HepG2 (cell line): ENCODE data around the gene CORO1A. TPM values are rescaled to one million over a fixed set of nuclear protein-coding genes. Genes with fewer than 3 reads are reported as not detected.

Experiments
- CC2D1A ChIP-seq: sonication (generic); formaldehyde crosslinking; IDR thresholded peaks from 2 replicates; pipeline ENCODE4 v1.8.1; 2023; ENCODE audit warnings: mild to moderate bottlenecking, missing genetic modification reagents
- CTCF ChIP-seq: sonication (generic); formaldehyde crosslinking; IDR thresholded peaks from 2 replicates; pipeline ENCODE4 v1.5.0; 2020; ENCODE audit warnings: mild to moderate bottlenecking, missing genetic modification reagents, moderate library complexity
- ETV6 ChIP-seq: sonication (generic); formaldehyde crosslinking; conservative IDR thresholded peaks from 2 replicates; pipeline ENCODE4 v1.4.0; 2020; ENCODE audit warnings: missing genetic modification reagents
- FOXO1 ChIP-seq: sonication (generic); formaldehyde crosslinking; IDR thresholded peaks from 2 replicates; pipeline ENCODE4 v1.4.0; 2020; ENCODE audit warnings: missing genetic modification reagents
- GATAD1 ChIP-seq: IDR thresholded peaks from 2 replicates; pipeline ENCODE4 v1.6.1; 2016; ENCODE audit warnings: missing genetic modification reagents, missing compliant biosample characterization
- KLF15 ChIP-seq: sonication (generic); formaldehyde crosslinking; IDR thresholded peaks from 2 replicates; pipeline ENCODE4 v1.8.1; 2023; ENCODE audit warnings: borderline replicate concordance, mild to moderate bottlenecking, inconsistent platforms, missing genetic modification reagents, mixed read lengths
- LBX2 ChIP-seq: sonication (generic); formaldehyde crosslinking; IDR thresholded peaks from 2 replicates; pipeline ENCODE4 v1.5.0; 2020; ENCODE audit warnings: missing genetic modification reagents, mild to moderate bottlenecking, borderline replicate concordance
- MIER3 ChIP-seq: IDR thresholded peaks from 2 replicates; pipeline ENCODE4 v1.6.1; 2016; ENCODE audit warnings: missing compliant biosample characterization, borderline replicate concordance
- MNT ChIP-seq: fragments of 450-650 bp; IDR thresholded peaks from 2 replicates; pipeline ENCODE4 v1.6.1; 2016
- NCOA1 ChIP-seq: sonication (generic); formaldehyde crosslinking; IDR thresholded peaks from 2 replicates; pipeline ENCODE4 v1.9.0; 2021; ENCODE audit warnings: missing genetic modification reagents
- PAWR ChIP-seq: sonication (generic); formaldehyde crosslinking; IDR thresholded peaks from 2 replicates; pipeline ENCODE4 v1.4.0; 2020; ENCODE audit warnings: missing genetic modification reagents, mild to moderate bottlenecking, borderline replicate concordance
- PBX3 ChIP-seq: sonication (generic); formaldehyde crosslinking; IDR thresholded peaks from 2 replicates; pipeline ENCODE4 v1.8.1; 2023; ENCODE audit warnings: missing genetic modification reagents, inconsistent platforms, borderline replicate concordance
- RAD51 ChIP-seq: fragments of 450-650 bp; IDR thresholded peaks from 2 replicates; pipeline ENCODE4 v1.6.1; 2016; ENCODE audit warnings: borderline replicate concordance
- TAF15 ChIP-seq: fragments of 200-400 bp; formaldehyde crosslinking; IDR thresholded peaks from one replicate; pipeline ENCODE4 v1.6.1; 2018; ENCODE audit warnings: mild to moderate bottlenecking, low read depth, low read length; ENCODE audit not compliant: poor library complexity, severe bottlenecking
- TMF1 ChIP-seq: sonication (generic); formaldehyde crosslinking; IDR thresholded peaks from 2 replicates; pipeline ENCODE4 v1.8.1; 2022; ENCODE audit warnings: low read depth, missing genetic modification reagents
- ZBTB3 ChIP-seq: sonication (generic); formaldehyde crosslinking; IDR thresholded peaks from 2 replicates; pipeline ENCODE4 v1.4.0; 2020; ENCODE audit warnings: low read depth, mild to moderate bottlenecking, moderate library complexity, missing genetic modification reagents, borderline replicate concordance
- ZNF10 ChIP-seq: sonication (generic); formaldehyde crosslinking; IDR thresholded peaks from 2 replicates; pipeline ENCODE4 v1.4.0; 2020; ENCODE audit warnings: mild to moderate bottlenecking, low read depth, missing genetic modification reagents, borderline replicate concordance
- ZNF256 ChIP-seq: sonication (generic); formaldehyde crosslinking; conservative IDR thresholded peaks from 2 replicates; pipeline ENCODE4 v1.4.0; 2020; ENCODE audit warnings: missing genetic modification reagents
- ZNF280D ChIP-seq: sonication (generic); formaldehyde crosslinking; IDR thresholded peaks from 2 replicates; pipeline ENCODE4 v1.5.1; 2020; ENCODE audit warnings: mild to moderate bottlenecking, missing genetic modification reagents
- ZNF430 ChIP-seq: sonication (generic); formaldehyde crosslinking; IDR thresholded peaks from 2 replicates; pipeline ENCODE4 v1.9.0; 2021; ENCODE audit warnings: mild to moderate bottlenecking, missing genetic modification reagents
- ZSCAN20 ChIP-seq: sonication (generic); formaldehyde crosslinking; IDR thresholded peaks from 2 replicates; pipeline ENCODE4 v1.4.0; 2020; ENCODE audit warnings: missing genetic modification reagents, mild to moderate bottlenecking, borderline replicate concordance
- polyA plus RNA-seq, 8 experiments: library from polyadenylated mRNA; depleted of rRNA in 3 of 8; stranded (reverse) in 7 of 8; unstranded in 1 of 8; fragments of >200 nt; fragmentation: Illumina TruSeq in 4 of 8; extraction: Trizol in 4 of 8; gene quantifications; 2 replicates each; pipeline versions ENCODE4 v1.2.1 to v1.2.3, GENCODE V29; 2011 to 2016; ENCODE audit warnings: low read depth in 4 of 8, missing spikeins in 1 of 8, mixed read lengths in 1 of 8; ENCODE audit not compliant: insufficient read depth in 1 of 8
- total RNA-seq, 5 experiments: library from RNA; depleted of rRNA; stranded (reverse); fragments of >200 nt; fragmentation: Illumina TruSeq; extraction: Trizol; gene quantifications; 2 replicates each; pipeline ENCODE4 v1.2.3, GENCODE V29; 2016; ENCODE audit warnings: low read depth in 1 of 5

The CORO1A gene
- total and polyA plus RNA-seq, 2 of the 13 experiments (the other 11 are each of a cell fraction or from before 2014, with no cell fraction given) = 6.5 to 12.9 TPM

GRCh38 chr16:30142672-30143346 is 40.6 kb upstream of the CORO1A start (continued):
- TF ChIP-seq CC2D1A (no peak), MNT (no peak), KLF15 (no peak), TAF15 (no peak), CTCF (CRISPR knock-in tag) (peak; percentile 85), ZNF430 (no peak), ZNF10 (CRISPR knock-in tag) (no peak), ZNF280D (CRISPR knock-in tag) (no peak), MIER3 (CRISPR knock-in tag) (peak; percentile 54; the same call in 1 of the 2 replicates), PBX3 (no peak), ETV6 (CRISPR knock-in tag) (no peak), NCOA1 (CRISPR knock-in tag) (no peak), ZBTB3 (peak; percentile 60; the same call in 1 of the 2 replicates), TMF1 (CRISPR knock-in tag) (no peak), FOXO1 (CRISPR knock-in tag) (peak; percentile 22; the same call in 1 of the 2 replicates), PAWR (no peak), ZNF256 (CRISPR knock-in tag) (0 out of 2 replicates have a peak, but pooled peaks have one; percentile 35), ZSCAN20 (CRISPR knock-in tag) (no peak), LBX2 (no peak), GATAD1 (CRISPR knock-in tag) (no peak), RAD51 (no peak)
